OCI-LY1 (cell line): ENCODE measurements around the gene PLCB2.

Experiments used
- EZH2 ChIP-seq: fragments of 200-600 bp; sonication (generic), shearing (Covaris generic); IDR thresholded peaks from 2 replicates; pipeline ENCODE4 v1.8.0; 2017; ENCODE audit warnings: borderline replicate concordance, mixed run types, mild to moderate bottlenecking, antibody characterized with exemption, low read length, moderate library complexity, mixed read lengths
- TF ChIP-seq, protein P1 (sequence below): fragments of 200-600 bp; sonication (generic), shearing (Covaris generic); IDR thresholded peaks from 2 replicates; pipeline ENCODE4 v1.5.1; 2017; ENCODE audit warnings: mild to moderate bottlenecking, antibody characterized with exemption, low read length, moderate library complexity, mixed read lengths

DNA sequence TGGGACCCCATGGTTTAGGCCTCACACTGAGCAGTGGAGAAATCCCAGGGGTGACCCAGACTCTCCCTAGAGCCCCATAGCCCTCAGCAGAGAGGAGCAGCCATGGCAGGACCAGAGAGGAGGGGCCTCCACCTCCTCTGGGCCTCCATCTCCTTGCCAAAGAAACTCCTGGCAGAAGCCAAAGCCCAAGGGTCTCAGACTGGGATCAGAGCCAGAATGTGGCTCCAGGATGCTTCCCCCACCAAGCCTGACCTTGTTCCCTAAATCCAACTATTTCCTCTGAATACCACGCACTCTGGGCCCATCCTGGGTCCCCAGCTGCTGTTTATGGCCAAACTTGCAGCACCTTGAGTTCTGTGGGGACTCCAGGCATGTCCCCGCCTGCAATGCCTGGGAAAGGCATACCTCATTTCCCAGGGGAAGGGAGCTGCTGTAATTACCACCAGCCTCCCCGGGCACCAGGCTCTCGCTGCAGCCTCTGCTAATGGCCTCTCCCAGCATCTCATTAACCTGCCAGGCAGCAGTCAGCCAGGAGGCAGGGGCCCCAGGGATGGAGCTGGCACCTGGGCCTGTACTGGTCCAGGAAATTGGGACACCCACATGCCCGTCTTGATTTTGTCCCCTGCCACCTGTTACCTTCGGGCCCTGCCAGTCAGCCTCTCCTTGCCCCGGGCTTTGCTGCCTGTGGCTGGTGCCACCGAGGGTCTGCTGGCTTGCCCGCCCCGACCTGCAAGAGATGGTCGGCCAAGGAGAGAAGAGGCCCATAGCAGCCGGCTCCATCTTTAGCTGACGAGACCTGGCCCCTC, 28.4 kb upstream of the PLCB2 start:
- TF ChIP-seq, protein P1, sequence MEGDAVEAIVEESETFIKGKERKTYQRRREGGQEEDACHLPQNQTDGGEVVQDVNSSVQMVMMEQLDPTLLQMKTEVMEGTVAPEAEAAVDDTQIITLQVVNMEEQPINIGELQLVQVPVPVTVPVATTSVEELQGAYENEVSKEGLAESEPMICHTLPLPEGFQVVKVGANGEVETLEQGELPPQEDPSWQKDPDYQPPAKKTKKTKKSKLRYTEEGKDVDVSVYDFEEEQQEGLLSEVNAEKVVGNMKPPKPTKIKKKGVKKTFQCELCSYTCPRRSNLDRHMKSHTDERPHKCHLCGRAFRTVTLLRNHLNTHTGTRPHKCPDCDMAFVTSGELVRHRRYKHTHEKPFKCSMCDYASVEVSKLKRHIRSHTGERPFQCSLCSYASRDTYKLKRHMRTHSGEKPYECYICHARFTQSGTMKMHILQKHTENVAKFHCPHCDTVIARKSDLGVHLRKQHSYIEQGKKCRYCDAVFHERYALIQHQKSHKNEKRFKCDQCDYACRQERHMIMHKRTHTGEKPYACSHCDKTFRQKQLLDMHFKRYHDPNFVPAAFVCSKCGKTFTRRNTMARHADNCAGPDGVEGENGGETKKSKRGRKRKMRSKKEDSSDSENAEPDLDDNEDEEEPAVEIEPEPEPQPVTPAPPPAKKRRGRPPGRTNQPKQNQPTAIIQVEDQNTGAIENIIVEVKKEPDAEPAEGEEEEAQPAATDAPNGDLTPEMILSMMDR: no peak
- no peak for TF ChIP-seq EZH2
